ENCODE results near the gene KLF13. TPM values are rescaled to one million over a fixed set of nuclear protein-coding genes. Genes with fewer than 3 reads are reported as not detected.

The KLF13 gene
- polyA plus RNA-seq, 2 of the 4 experiments (the other 2 are of a cell fraction) = 53.5 TPM

GRCh38 chr15:31309893-31310606 is 16.6 kb upstream of the KLF13 start:
- Histone ChIP-seq H3K27ac (no peak overlapping the region), H3K4me2 (no peak overlapping the region), H3K4me1 (no peaks in the 10 kb centered on the region), H3K9me3 (peaks cover 16% of the 10 kb centered on the region), H3K4me3 (no peak overlapping the region)
- no peak for ATAC-seq
- POLR2A ChIA-PET = no interaction called here
- no peak for TF ChIP-seq JUNB (IDR thresholded peaks at IDR 0.05)
- no peak for TF ChIP-seq EHF (CRISPR knock-in tag; IDR thresholded peaks at IDR 0.05)
- no peak for TF ChIP-seq BHLHE40 (IDR thresholded peaks at IDR 0.05; ENCODE audit: low read depth, low read length)
- no peak for TF ChIP-seq ATOH8 (CRISPR knock-in tag; IDR thresholded peaks at IDR 0.05; ENCODE audit: low read depth)
- no peak for TF ChIP-seq POLR2AphosphoS2 (conservative IDR thresholded peaks at IDR 0.05; ENCODE audit: low read length)
- TF ChIP-seq POLR2A (IDR thresholded peaks at IDR 0.05; ENCODE audit: low read length) = no peak
- no peak for TF ChIP-seq MAX (IDR thresholded peaks at IDR 0.05)
- no peak for TF ChIP-seq USF2 (IDR thresholded peaks at IDR 0.05)
- 63% methylated on average over 9 of the region's 9 CpGs for WGBS (ENCODE audit: missing lambda C conversion rate)
- FAIRE-seq = no peak
- no peak for DNase-seq (ENCODE audit: low read depth in 1 of 2, low spot score in 1 of 2)
- CTCF ChIA-PET = interaction anchor here (0.9 to 1.3 kb wide), 3 partner anchors 42 to 95 kb away, joined by 3 read pairs; no protein-coding TSS in a partner anchor

GRCh38 chr15:31311735-31312619 is 14.7 kb upstream of the KLF13 start:
- H3K27ac ChIP-seq = no peak overlapping the region
- FAIRE-seq (no peak), DNase-seq (ENCODE audit: low read depth in 1 of 2, low spot score in 1 of 2) (no peak), ATAC-seq (peak; percentile 20 to 32; a peak in 4 of 6 replicates)
- WGBS (ENCODE audit: missing lambda C conversion rate) = 74% methylated on average over 11 of the region's 18 CpGs
- no peak overlapping the region for H3K4me2 ChIP-seq
- H3K4me1 ChIP-seq = no peaks in the 10 kb centered on the region
- H3K9me3 ChIP-seq = peaks cover 16% of the 10 kb centered on the region
- TF ChIP-seq TFCP2L1 (CRISPR knock-in tag; IDR thresholded peaks at IDR 0.05) = no peak
- no peak for TF ChIP-seq KDM1A (IDR thresholded peaks at IDR 0.05; ENCODE audit: low read depth)
- no peak for TF ChIP-seq FOXS1 (CRISPR knock-in tag; IDR thresholded peaks at IDR 0.05)
- TF ChIP-seq HOXA7 (CRISPR knock-in tag; IDR thresholded peaks at IDR 0.05) = no peak
- no peak for TF ChIP-seq ZFP36 (IDR thresholded peaks at IDR 0.05; ENCODE audit: borderline replicate concordance, partially characterized antibody)
- TF ChIP-seq HEYL (CRISPR knock-in tag; IDR thresholded peaks at IDR 0.05) = no peak
- no peak for TF ChIP-seq POLR2A (IDR thresholded peaks at IDR 0.05; ENCODE audit: low read length)
- H3K4me3 ChIP-seq = no peak overlapping the region
- POLR2A ChIA-PET = interaction anchor here (0.7 kb wide), 1 partner anchor 110 kb away, joined by 4 read pairs; no protein-coding TSS in a partner anchor
- CTCF ChIA-PET = interaction anchor here (0.6 to 2.4 kb wide), 3 partner anchors 13 to 121 kb away, joined by 3 to 12 read pairs (median 7); partner anchors contain the start of gene KLF13

GRCh38 chr15:31313223-31313622 is 13.4 kb upstream of the KLF13 start:
- DNase-seq (ENCODE audit: low read depth in 1 of 2, low spot score in 1 of 2) = no peak
- no peak overlapping the region for H3K4me2 ChIP-seq
- ChIA-PET CTCF (interaction anchor here (0.8 to 2.4 kb wide), 5 partner anchors 12 to 176 kb away, joined by 3 to 12 read pairs (median 4); partner anchors contain the start of gene KLF13), POLR2A (no interaction called here)
- no peak overlapping the region for H3K27ac ChIP-seq
- H3K4me1 ChIP-seq = no peaks in the 10 kb centered on the region
- no peak for ATAC-seq
- H3K9me3 ChIP-seq = peaks cover 16% of the 10 kb centered on the region
- TF ChIP-seq JUNB (IDR thresholded peaks at IDR 0.05) (no peak), ELK1 (IDR thresholded peaks at IDR 0.05; ENCODE audit: low read depth, low read length) (no peak)
- no peak overlapping the region for H3K4me3 ChIP-seq
- no peak for FAIRE-seq

All from A549 (cell line).